M059J (cell line): ENCODE measurements around the gene PERCC1. TPM values are rescaled to one million over a fixed set of nuclear protein-coding genes. Genes with fewer than 3 reads are reported as not detected.

Source experiments
- DNase-seq: peaks from one replicate; pipeline ENCODE4 v3.0.0-alpha.2; 2012; ENCODE audit warnings: low read depth
- total RNA-seq: library from RNA; depleted of rRNA; stranded (reverse); fragments of >200 nt; shearing (Covaris generic); gene quantifications from 2 replicates; pipeline ENCODE4 v1.2.3, GENCODE V29; 2014

PERCC1 gene
- total RNA-seq, 1 experiment from 2014 or later: not detected

DNA sequence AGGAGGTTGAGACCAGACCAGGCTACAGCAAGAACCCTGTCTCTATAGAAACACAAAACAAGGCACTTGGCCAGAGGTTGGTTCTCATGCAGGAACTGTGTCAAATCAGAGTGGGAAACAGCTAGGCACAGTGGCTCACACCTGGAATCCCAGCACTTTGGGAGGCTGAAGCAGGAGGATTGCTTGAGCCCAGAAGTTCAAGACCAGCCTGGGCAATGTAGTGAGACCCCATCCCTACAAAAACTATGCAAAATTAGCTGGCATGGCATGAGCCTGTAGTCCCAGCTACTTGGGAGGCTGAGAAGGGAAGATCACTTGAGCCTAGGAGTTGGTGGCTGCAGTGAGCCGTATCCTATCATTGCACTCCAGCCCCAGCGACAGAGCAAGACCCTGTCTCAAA lies 18.0 kb upstream of the PERCC1 start:
- no peak for DNase-seq

DNA sequence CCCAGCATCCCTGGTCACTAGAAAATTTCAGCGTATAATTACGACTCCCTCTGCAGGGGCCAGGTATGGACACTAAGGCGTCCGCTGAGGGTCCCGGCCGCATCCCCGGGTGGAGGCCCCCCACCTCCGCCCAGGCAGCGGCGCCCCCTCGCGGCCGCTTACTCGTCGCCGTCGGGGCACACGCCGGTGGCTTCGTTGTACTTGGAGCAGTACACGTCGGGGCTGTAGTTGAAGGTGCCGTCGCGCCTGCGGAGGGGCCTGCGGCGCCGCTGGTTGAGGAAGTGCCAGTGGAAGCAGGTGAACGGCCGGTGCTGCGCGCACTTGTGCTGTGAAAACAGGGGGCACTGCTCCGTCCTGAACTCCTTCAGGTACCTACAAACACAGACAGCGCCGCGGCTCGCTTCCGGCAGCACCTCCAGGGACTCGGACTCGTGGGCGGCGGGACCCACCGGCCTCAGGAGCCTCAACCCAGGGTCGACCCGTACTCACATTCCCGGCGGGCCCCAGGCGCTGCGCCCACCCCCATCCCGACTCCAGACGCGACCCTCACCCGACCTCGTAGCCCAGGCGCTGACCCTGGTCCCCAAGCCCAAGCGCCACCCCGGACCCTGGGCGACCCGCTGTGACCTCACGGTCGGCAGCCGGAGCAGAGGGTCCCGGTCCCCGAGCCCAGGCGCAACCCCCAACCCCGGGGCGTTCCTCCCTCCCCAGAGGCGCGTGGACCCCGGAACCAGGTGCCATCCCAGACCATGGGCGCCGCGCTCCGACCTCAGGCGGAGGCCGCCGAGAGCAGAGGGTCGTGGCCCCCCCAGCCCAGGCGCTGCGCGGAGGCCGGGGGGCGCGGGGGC lies 17.0 kb upstream of the PERCC1 start:
- DNase-seq: peak; percentile 23

DNA sequence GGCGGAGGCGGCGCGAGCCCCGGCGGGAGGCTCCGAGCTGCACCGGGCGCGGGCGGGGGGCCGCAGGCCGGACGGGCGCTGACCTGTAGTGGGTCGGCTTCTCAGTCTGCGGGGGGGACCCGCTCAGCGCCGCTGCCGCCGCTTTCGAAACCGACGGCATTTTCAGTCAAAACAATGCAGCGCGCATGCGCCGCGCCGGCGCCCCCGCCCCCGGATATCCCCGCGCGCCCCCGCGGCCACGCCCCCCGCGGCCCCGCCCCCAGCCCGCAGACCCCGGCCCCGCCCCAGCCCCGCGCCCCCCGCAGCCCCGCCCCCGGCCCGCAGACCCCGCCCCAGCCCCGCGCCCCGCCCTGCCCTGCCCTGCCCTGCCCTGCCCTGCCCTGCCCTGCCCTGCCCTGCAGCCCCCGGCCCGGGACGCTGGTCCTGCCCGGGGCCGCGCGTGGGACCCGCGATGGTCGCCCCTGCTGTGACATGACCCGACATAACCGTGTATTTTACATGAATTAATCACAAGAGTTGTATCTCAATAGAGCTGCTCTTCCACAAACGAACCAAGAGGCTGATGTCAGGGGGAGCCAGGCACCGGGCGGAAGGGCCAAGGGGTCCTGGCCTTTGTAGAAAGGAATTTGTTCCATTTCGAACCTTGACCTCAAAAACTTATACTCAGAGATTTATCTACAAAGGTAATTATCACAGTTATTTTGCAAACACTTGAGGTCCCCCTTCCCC lies 16.2 kb upstream of the PERCC1 start, which contains the start of gene UNKL:
TSS of gene UNKL (minus strand) at position 173 of the 729 bp plus-strand sequence. CDS start at position 160, 13 bp downstream.
- peak; percentile 43 for DNase-seq

DNA sequence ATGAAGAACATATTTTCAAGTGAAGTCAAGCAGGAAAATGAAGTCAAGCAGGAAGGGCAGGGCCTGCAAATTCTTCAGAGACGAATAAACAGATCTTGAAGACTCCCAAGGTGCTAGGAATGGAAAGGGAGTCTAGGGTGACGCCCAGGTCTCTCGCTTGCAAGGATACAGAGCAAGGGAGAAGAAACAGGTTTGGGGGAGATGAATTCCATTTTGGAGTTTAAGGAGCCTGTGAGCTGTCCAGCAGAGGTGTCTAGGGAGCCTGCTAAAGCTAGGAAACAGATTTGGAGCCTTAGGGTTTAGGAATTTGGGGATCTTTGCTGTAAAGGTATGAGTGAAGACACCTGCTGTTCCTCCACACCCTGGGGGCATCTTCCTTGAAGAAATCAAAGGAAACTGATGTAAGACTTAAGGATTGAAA lies 14.3 kb upstream of the PERCC1 start:
- DNase-seq: peak; percentile 18

DNA sequence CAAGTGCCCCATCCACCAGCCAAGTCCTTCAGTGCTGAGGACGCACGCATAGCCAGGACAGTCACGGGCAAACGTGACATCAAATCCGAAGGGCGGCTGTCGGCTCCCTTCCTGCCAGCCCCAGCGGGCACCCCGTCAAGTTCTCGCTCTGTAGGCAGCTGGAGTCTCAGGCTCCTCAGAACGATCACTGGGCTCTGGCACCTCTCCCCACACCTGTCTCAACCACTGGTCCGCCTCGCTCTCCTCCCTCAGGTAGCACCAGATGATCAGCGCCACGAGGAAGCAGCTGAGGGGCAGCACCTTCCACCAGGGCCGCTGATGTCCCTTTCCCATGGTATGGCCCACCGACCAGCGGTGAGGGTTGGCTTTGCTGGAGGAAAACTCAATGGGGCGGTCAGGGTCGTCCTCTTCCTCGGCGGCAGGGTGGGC lies 10.8 kb upstream of the PERCC1 start:
- no peak for DNase-seq

DNA sequence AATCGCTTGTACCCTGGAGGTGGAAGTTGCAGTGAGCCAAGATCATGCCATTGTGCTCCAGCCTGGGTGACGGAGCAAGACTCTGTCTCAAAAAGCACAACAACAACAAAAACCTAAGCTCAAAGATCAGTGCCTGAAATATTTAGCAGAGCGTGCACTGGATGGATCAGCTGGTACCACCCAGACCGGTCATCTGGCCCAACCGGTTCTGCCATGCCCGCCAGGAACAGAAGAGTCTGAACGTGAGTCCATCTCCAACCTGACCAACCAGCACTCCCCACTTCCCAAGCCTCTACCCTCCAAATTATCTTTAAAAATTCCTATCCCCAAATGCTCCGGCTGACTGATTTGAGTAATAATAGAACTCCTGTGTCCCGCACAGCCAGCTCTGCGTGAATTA lies 8.8 kb upstream of the PERCC1 start:
- no peak for DNase-seq

DNA sequence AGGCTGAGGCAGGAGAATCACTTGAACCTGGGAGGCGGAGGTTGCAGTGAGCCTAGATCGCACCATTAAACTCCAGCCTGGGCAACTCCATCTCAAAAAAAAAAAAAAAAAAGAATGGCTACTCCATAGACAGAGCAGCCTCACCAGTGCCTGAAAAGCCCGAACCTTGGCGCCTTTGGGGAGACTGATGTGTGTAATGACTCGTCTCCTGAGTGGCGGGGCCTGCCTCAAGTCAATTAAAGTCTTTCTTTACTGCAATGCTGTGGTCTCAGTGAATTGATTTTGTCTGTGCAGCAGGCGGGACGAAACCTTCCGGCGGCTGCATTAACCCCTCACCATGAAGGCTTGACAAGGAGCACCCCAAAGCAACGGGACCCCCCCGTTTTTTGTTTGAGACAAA lies 6.8 kb upstream of the PERCC1 start:
- peak; percentile 32 for DNase-seq

DNA sequence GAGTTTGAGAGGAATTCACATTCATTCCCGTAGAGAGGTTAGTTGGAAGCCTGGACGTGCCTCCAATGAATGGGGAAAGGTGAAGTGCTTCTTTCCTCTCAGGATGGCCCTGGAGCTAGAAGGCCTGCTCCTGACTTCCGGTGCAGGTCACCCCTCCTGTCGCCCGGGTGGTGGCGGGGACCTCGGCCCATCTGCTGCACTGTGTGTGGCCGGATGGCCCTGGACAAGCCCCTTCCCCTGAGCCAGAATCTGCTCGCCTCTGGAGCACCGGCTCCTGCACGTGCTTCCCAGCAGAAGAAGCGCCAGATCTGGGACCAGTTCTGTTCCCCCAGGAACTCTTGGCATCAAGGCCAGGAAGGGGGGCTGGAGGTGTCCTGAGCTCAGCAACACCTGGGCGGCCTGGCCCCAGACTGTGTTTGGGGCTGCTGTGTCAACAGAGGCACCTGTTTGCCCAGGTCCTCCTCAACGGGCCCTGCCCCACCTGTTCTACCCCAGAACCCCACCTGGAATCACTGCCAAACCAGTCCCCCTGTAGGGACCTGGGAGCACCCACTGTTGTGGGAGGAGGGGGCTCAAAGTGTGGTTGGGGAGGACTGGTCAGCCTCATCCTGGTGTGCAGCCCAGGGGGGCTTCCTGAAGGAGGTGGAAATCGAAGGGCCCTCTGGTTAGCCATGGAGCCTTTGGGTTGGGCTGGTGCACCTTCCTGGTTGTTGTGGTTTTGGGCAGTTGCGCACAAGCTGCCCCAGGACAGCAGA lies 5.1 kb upstream of the PERCC1 start:
- DNase-seq: no peak

DNA sequence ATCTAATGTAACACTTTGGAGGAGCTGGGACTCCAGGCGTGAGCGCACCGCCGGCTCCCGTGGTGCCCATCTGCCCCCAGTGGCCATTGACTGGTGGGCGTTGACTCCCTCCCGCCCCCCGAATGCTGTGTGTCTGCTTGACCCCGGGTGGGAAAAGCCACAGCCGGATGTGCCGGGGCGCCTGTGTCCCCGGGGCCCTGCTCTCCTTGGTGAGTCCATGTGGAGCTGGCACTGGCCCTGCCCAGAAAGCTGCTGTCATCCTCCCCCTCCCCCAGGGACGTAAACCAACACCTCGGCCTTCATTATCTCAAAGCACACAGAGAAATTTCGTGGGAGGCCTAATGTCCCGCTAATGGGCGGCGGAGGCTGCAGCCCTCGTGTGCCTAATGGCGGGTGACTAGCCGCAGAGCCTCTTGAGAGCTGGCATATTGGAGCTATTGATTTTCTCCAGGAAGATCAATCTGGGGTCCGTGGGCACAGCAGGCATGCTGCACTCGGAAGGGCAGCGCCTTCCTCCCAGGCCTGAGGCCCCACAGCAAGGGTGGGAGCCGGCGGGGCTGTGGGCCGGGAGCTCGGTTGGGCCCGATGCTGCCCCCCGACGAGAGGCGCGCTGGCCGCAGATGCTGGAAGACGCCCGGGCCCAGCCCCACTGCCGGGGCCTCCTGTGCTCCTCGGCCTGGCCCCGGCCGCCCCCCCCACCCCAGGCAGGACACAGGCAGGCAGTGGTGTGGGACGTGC lies 4.0 kb upstream of the PERCC1 start:
- DNase-seq: no peak

DNA sequence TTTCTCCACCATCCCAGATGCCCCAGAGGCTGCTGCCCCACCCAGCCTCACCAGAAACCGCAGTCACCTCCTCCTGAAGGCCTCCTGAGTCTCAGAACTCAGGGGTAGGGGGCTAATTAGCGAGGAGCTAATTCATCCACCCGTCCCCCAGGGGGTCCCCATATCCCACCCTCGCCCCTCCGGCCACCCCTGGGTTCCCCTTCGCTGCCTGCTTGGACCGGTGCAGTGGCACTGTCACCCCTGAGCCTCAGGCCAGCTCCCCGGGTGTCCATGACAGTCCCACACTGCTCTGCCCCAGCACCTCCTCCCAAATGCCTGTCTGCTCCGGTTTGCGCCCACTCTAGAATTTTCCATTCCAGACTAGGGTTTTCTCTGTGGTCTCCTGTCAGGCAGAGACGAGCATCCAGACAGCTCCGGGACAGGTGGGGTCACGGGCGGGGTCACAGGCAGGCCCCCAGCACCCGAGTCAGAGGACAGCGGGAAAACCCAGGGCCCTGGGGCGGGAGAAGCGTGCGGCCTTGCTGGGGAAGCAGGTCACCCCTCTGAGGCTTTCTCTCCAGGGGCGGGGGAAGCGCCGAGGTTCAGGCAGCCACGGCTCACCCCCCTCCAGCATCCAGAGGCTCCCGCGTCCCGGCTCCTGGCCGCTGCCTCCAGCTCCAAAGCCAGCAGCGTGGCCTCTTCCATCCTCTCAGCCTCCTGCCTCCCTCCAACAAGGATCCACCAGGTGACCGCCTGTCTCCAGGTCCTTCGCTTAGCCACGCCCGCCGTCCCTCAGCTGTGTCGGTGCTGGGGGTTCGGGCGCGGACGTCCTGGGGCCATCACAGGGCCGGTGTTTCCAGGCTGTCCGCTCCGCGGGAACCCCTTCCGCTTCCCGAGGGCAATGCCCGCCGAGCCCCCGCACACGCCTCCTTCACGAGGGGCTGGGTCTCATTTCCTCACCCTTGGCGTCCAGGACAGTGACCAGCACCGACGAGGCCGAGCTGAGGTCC lies 3.1 kb upstream of the PERCC1 start:
- DNase-seq: no peak

DNA sequence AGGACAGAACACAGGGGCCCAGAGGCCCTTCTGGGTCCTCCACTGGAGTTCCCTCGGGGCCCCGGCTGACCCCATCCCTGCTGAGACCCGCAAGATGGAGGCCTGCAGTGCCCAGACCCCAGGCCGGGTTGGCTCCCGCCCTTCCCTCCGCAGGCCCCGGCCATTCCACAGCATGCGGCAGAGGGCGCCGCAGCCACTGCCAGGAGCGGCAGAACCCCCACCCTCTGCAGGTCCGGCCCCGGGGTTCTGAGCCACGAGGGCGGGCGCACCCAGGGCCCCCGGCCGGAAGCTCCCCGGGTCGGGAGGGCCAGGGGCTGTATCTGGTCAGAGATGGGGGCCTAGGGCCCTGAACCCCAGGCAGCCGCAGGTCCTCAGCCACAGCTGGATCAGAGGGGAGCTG lies 2.4 kb upstream of the PERCC1 start:
- no peak for DNase-seq

DNA sequence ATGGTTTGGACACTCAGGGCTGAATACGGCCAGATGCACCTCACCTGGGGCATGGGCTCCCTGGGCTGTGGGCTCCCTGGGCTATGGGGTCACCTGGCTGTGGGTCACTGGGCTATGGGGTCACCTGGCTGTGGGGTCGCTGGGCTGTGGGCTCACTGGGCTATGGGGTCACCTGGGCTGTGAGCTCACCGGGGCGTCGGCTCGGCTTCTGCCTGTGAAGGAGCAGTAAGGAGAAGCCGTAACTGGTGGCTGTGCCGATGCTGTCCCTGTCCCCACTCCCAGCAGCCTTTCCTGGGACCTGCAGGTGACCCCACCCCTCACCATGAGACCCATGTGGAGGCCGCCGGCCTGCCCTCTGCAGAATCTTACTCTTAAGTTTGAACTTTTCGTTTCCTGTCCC lies 1.9 kb upstream of the PERCC1 start:
- DNase-seq: no peak

DNA sequence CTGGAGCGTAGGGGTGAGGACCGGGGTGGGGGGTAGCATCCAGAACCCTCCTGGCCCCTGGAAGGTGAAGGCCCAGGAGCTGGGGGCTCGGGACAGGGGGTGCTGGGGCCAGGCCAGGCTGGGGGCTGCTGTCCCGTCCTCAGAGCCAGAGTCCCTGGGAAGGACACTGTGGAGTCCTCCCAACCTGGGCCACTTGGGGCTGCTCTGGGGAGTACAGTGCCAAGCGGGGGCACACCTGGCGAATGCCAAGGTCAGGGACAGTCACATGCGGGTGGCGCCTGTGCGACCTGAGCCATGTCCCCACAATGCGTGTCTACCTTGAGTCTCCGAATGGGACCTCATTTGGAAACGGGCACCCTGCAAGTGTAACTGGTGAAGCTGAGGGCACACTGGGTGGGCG lies 1.2 kb upstream of the PERCC1 start:
- DNase-seq: no peak

DNA sequence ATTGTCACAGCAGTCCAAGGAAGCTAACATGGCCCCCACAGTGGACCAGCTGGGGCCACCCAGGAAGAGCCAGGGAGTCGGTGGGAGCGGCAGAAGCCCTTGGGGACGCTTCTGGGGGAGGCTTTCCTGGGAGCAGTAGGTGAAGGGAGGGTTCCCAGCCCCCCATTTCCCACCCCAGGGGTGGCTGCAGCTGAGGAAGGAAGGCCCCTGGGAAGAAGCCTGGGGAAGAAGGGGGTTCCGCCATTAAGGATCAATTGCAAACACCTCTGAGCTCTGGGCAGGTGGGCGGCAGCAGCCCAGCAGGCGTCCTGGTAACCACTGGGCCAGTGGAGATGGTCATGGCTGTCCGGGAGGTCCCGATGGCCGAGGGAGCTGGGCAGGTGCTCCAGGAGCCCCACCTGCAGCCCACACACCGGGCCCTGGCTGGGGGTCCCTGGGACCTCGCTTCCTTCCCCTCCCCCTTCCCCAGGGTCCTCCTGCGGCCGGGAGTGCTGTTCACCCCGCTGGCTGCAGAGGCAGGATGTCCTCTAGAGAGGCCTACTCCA lies 592 bp upstream of the PERCC1 start:
- DNase-seq: no peak

DNA sequence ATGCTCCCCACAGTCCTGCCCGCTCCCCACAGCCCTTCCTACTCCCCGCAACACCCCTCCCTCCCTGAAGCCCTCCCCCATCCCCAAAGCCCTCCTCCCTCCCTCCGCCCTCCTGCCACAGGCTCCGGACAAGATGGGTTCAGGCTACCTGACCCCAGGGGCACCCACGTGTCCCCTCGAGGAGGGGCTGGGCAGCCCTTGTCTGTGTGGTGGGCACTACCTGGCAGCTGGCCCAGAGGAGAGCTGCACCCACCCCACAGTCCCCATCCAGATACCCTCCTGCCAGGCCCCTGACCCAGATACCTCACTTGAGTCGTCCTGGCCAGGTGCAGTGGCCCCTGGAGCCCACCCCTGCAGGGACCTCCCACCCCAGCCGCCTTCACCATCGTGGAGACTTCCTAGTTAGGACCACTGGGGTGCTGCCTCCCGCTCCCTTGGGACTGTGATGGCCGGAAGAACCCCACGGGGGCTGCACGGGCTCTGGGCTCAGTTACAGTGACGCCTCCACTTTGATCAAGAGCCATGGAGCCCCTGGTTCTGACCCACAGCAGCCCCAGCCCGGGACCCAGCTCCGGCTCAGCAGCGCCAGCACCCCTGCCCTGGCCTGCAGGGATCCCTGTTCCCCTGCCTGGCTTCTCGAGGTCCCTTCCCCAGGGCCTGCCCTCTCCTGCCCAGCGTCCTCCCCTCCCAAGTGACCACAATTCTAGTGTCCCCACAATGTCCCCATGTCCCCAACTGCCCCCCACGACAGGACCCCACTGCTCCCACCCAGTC lies 806 bp downstream of the PERCC1 start:
- no peak for DNase-seq

DNA sequence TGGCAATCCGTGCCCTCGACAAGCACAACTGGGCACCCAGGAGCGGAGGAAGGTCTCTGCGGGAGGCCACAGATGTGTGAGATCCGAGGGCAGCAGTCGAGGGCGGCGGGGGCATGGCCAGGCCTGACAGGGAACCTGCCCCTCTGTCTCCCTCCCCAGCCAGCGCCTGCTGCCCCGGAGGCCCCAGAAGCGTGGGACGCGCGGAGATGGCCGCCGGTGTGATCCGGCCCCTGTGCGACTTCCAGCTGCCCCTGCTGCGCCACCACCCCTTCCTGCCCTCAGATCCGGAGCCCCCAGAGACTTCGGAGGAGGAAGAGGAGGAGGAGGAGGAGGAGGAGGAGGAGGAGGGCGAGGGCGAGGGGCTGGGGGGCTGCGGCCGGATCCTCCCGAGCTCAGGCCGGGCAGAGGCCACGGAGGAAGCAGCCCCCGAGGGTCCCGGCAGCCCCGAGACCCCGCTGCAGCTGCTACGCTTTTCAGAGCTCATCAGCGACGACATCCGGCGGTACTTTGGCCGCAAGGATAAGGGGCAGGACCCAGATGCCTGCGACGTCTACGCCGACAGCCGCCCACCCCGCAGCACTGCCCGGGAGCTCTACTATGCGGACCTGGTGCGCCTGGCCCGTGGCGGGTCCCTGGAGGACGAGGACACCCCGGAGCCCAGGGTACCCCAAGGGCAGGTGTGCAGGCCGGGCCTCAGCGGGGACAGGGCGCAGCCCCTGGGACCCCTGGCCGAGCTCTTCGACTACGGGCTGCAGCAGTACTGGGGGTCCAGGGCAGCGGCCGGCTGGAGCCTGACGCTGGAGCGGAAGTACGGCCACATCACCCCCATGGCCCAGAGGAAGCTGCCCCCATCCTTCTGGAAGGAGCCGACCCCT lies 1.7 kb downstream of the PERCC1 start:
- no peak for DNase-seq

DNA sequence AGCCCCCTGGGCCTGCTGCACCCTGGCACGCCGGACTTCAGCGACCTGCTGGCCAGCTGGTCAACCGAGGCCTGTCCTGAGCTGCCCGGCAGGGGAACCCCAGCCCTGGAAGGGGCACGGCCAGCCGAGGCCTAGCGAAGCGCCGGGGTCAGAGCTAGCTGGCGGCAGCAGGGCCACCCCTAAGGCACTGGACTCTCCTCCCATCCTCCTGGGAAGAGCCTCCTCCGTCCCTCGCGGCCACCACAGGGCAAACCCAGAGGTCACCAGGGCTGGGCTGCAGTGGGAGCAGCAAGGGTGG lies 2.3 kb downstream of the PERCC1 start:
- no peak for DNase-seq

DNA sequence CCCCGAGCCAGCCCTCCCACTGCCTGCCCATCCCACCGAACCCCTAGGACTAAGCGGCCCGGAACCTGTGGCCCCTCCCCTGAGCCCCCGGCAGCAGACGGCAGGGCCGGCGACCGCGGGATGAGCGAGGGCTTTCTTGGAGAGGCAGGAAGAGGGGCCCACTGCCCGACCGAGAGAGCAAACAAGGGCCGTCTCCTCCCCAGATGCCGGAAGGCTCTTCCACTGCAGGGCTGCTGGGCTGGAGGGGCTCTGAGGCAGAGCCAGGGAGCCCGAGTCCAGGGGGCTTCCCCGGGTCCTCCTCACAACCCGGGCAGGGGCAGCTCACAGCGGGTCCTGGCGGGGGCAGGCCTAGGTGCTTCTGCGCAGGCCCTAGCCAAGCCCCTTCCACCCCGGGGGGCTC lies 2.9 kb downstream of the PERCC1 start:
- no peak for DNase-seq
